Measurements from ENCODE around the gene C5orf46. TPM values are rescaled to one million over a fixed set of nuclear protein-coding genes. Genes with fewer than 3 reads are reported as not detected.

Gene C5orf46
- total RNA-seq, 1 donor from 2014 or later, result not detected

DNA sequence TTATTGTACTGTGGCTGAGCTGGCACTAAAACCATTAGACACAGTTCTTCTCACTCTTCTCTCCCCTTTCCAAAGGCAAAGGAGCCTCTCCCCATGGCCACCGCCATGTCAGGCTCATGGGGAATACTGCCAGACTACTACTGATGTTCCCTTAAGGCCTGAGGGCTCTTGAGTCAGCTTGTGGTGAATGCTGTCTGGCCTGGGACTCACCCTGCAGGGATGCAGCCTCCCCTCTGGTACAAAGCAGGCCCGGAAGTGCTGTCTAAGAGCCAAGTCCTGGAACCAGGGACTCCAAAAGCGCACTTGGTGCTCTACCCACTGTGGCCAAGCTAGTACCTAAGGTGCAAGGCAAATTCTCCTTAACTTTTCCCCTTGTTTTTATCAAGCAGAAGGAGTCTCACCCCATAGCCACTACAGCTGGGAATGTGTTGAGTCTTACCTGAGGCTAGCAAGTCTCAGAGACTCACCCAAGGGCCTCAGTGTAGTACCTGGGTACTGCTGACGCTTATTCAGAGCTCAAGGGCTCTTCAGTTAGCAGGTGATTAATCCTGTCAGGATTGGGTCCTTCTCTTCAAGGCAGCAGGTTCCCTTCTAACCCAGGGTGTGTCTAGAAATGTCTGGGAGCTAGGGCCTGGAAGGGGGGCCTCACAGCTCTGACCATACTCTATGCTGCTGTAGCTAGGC, 33.2 kb upstream of the C5orf46 start:
- no peaks in the 10 kb centered on the region for H3K4me1 Mint-ChIP-seq
- Histone ChIP-seq H3K36me3 (no peaks in the 10 kb centered on the region), H2AFZ (replicated peaks) (no peak overlapping the region), H3K27ac (no peak overlapping the region), H3K9ac (no peak overlapping the region), H3K9me3 (ENCODE audit: low read depth) (no peaks in the 10 kb centered on the region), H4K20me1 (ENCODE audit: low read depth) (no peaks in the 10 kb centered on the region), H3K27me3 (no peaks in the 10 kb centered on the region), H3K4me3 (no peak overlapping the region), H3K4me1 (no peaks in the 10 kb centered on the region), H3K4me2 (no peak overlapping the region), H3F3A (ENCODE audit: low read depth) (no peaks in the 10 kb centered on the region), H3K79me2 (ENCODE audit: low read depth) (no peaks in the 10 kb centered on the region)
- no peaks in the 10 kb centered on the region for H3K27me3 Mint-ChIP-seq (ENCODE audit: insufficient read depth, low read depth)
- TF ChIP-seq EZH2 (IDR thresholded peaks at IDR 0.05), result no peak
- H3K36me3 Mint-ChIP-seq, result no peaks in the 10 kb centered on the region
- H3K9me3 Mint-ChIP-seq, result no peaks in the 10 kb centered on the region
- no peak overlapping the region for H3K4me3 Mint-ChIP-seq
- no peak overlapping the region for H3K27ac Mint-ChIP-seq
- DNase-seq (ENCODE audit: low spot score), result no peak

DNA sequence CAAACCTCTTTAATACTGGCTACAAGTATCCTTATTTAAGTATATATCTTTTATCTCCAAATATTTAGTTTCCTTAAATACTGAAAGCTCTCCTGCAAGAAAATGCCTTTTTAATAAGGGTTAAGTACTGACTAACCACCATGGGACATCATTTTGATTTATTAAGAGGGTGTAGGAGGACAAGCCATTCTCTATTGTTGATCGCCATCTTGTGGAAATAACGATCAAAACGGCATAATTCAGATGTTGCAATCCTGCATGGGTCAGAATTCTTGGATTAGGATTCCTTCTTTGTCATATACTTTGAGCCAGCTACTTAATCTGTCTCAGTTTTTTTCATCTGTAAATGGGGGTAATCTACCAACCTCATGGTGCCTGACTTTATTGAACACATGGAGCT, 28.7 kb upstream of the C5orf46 start:
- no peak overlapping the region for H3K9ac ChIP-seq
- H3K9me3 Mint-ChIP-seq, result no peaks in the 10 kb centered on the region
- H3K4me3 Mint-ChIP-seq, result no peak overlapping the region
- no peak overlapping the region for H3K27ac Mint-ChIP-seq
- no peaks in the 10 kb centered on the region for H3K36me3 ChIP-seq
- H3K27me3 Mint-ChIP-seq (ENCODE audit: insufficient read depth, low read depth), result no peaks in the 10 kb centered on the region
- no peaks in the 10 kb centered on the region for H3F3A ChIP-seq (ENCODE audit: low read depth)
- no peaks in the 10 kb centered on the region for H4K20me1 ChIP-seq (ENCODE audit: low read depth)
- DNase-seq (ENCODE audit: low spot score), result peak; percentile 36
- no peak for TF ChIP-seq EZH2 (IDR thresholded peaks at IDR 0.05)
- TF ChIP-seq, protein P1, sequence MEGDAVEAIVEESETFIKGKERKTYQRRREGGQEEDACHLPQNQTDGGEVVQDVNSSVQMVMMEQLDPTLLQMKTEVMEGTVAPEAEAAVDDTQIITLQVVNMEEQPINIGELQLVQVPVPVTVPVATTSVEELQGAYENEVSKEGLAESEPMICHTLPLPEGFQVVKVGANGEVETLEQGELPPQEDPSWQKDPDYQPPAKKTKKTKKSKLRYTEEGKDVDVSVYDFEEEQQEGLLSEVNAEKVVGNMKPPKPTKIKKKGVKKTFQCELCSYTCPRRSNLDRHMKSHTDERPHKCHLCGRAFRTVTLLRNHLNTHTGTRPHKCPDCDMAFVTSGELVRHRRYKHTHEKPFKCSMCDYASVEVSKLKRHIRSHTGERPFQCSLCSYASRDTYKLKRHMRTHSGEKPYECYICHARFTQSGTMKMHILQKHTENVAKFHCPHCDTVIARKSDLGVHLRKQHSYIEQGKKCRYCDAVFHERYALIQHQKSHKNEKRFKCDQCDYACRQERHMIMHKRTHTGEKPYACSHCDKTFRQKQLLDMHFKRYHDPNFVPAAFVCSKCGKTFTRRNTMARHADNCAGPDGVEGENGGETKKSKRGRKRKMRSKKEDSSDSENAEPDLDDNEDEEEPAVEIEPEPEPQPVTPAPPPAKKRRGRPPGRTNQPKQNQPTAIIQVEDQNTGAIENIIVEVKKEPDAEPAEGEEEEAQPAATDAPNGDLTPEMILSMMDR (IDR thresholded peaks at IDR 0.05), result peak; percentile 54
- no peaks in the 10 kb centered on the region for H3K9me3 ChIP-seq (ENCODE audit: low read depth)
- no peaks in the 10 kb centered on the region for H3K36me3 Mint-ChIP-seq
- H3K79me2 ChIP-seq (ENCODE audit: low read depth), result no peaks in the 10 kb centered on the region
- H3K4me1 Mint-ChIP-seq, result no peaks in the 10 kb centered on the region
- H3K4me1 ChIP-seq, result no peaks in the 10 kb centered on the region
- H3K27me3 ChIP-seq, result no peaks in the 10 kb centered on the region
- H3K4me2 ChIP-seq, result no peak overlapping the region
- no peak overlapping the region for H2AFZ ChIP-seq (replicated peaks)
- no peak overlapping the region for H3K27ac ChIP-seq
- no peak overlapping the region for H3K4me3 ChIP-seq

DNA sequence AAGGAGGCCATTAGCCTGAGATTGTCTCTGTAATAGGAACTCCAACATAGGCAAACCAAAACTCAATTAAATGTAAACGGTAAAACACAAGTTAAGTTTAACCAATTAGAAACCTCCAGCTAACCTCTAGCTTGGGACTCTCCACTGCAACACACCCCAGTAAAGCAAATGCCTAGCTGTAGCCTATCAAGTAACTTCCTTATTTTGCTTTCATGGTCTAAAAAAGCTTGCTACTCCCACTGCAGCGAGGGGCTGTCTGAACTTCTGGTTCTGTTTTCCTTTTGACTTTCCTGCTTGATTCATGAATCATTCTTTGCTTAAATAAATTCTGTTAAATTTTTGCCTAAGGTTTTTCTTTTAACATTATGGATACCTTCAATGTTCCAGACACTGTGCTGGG, 24.4 kb upstream of the C5orf46 start:
- no peaks in the 10 kb centered on the region for H3K9me3 Mint-ChIP-seq
- Histone ChIP-seq H3F3A (ENCODE audit: low read depth) (no peaks in the 10 kb centered on the region), H3K4me3 (no peak overlapping the region), H3K79me2 (ENCODE audit: low read depth) (no peaks in the 10 kb centered on the region), H3K9ac (no peak overlapping the region), H3K36me3 (no peaks in the 10 kb centered on the region), H3K4me2 (no peak overlapping the region), H3K27me3 (no peaks in the 10 kb centered on the region), H2AFZ (replicated peaks) (no peak overlapping the region), H3K4me1 (no peaks in the 10 kb centered on the region), H3K9me3 (ENCODE audit: low read depth) (no peaks in the 10 kb centered on the region), H4K20me1 (ENCODE audit: low read depth) (no peaks in the 10 kb centered on the region), H3K27ac (no peak overlapping the region)
- no peaks in the 10 kb centered on the region for H3K4me1 Mint-ChIP-seq
- no peak overlapping the region for H3K27ac Mint-ChIP-seq
- H3K36me3 Mint-ChIP-seq, result no peaks in the 10 kb centered on the region
- TF ChIP-seq, protein P1 (IDR thresholded peaks at IDR 0.05), result no peak
- TF ChIP-seq EZH2 (IDR thresholded peaks at IDR 0.05) (no peak), EZH2phosphoT487 (IDR thresholded peaks at IDR 0.05) (no peak)
- no peaks in the 10 kb centered on the region for H3K27me3 Mint-ChIP-seq (ENCODE audit: insufficient read depth, low read depth)
- DNase-seq (ENCODE audit: low spot score), result no peak
- H3K4me3 Mint-ChIP-seq, result no peak overlapping the region

DNA sequence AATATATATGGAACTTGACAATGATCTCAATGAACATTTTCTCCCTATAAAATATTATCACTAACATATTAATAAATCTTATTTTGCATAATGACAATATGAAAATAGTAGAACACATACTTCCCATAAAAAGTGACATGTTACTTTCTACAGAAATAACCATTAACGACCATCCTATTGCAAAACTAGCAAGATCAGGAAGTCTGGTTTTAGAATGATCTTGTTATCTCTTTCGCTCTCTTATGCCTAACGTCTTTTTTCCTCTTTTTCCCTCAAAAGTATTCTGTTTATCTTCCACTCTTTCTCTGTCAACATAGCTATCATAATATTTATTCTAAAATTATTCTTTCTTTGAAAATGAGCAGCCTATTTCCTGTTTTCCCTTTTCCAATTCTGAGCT, 21.6 kb upstream of the C5orf46 start:
- H3K9me3 Mint-ChIP-seq, result no peaks in the 10 kb centered on the region
- TF ChIP-seq, protein P1 (IDR thresholded peaks at IDR 0.05), result no peak
- no peak for TF ChIP-seq EZH2phosphoT487 (IDR thresholded peaks at IDR 0.05)
- no peak for TF ChIP-seq EZH2 (IDR thresholded peaks at IDR 0.05)
- no peaks in the 10 kb centered on the region for H3K4me1 ChIP-seq
- no peaks in the 10 kb centered on the region for H3K4me1 Mint-ChIP-seq
- H3K36me3 Mint-ChIP-seq, result no peaks in the 10 kb centered on the region
- no peak for DNase-seq (ENCODE audit: low spot score)
- H3K27ac ChIP-seq, result no peak overlapping the region
- no peaks in the 10 kb centered on the region for H3K27me3 Mint-ChIP-seq (ENCODE audit: insufficient read depth, low read depth)
- no peak overlapping the region for H3K4me3 ChIP-seq
- no peaks in the 10 kb centered on the region for H3K9me3 ChIP-seq (ENCODE audit: low read depth)
- H3K27me3 ChIP-seq, result no peaks in the 10 kb centered on the region
- no peak overlapping the region for H3K27ac Mint-ChIP-seq
- no peaks in the 10 kb centered on the region for H3K36me3 ChIP-seq
- H3K4me2 ChIP-seq, result no peak overlapping the region
- H3K79me2 ChIP-seq (ENCODE audit: low read depth), result no peaks in the 10 kb centered on the region
- no peak overlapping the region for H3K4me3 Mint-ChIP-seq
- H2AFZ ChIP-seq (replicated peaks), result no peak overlapping the region
- H4K20me1 ChIP-seq (ENCODE audit: low read depth), result no peaks in the 10 kb centered on the region
- H3F3A ChIP-seq (ENCODE audit: low read depth), result no peaks in the 10 kb centered on the region
- H3K9ac ChIP-seq, result no peak overlapping the region

Measured in neural progenitor cell (in vitro differentiated cells).